Measurements from ENCODE around the gene KCTD11. TPM values are rescaled to one million over a fixed set of nuclear protein-coding genes. Genes with fewer than 3 reads are reported as not detected.

The KCTD11 gene
- total RNA-seq, 1 donor from 2014 or later, result 6.3 TPM

Small RNA genes within 50 kb of the gene (small RNA-seq; reads per million reads assigned to genes)
- not detected for gene AC026954.2 (ENCODE audit: low replicate concordance)

Other genes with a start within 250 kb of the KCTD11 start
- 0.39 TPM for gene ASGR2, start 237.3 kb upstream of the KCTD11 start, total RNA-seq
- 3.7 TPM for gene ASGR1, start 172.8 kb upstream of the KCTD11 start, total RNA-seq
- gene DLG4, start 132.3 kb upstream of the KCTD11 start, total RNA-seq, result 16.5 TPM
- 261 TPM for gene ACADVL, start 132.2 kb upstream of the KCTD11 start, total RNA-seq
- gene DVL2, start 117.6 kb upstream of the KCTD11 start, total RNA-seq, result 47.5 TPM
- gene PHF23, start 112.7 kb upstream of the KCTD11 start, total RNA-seq, result 27.0 TPM
- gene GABARAP, start 109.7 kb upstream of the KCTD11 start, total RNA-seq, result 223 TPM
- gene CTDNEP1, start 100.4 kb upstream of the KCTD11 start, total RNA-seq, result 44.1 TPM
- gene ELP5, start 99.9 kb upstream of the KCTD11 start, total RNA-seq, result 27.5 TPM
- 5.4 TPM for gene CLDN7, start 89.7 kb upstream of the KCTD11 start, total RNA-seq
- gene SLC2A4, start 70.4 kb upstream of the KCTD11 start, total RNA-seq, result 11.7 TPM
- 1.3 TPM for gene YBX2, start 57.5 kb upstream of the KCTD11 start, total RNA-seq
- gene EIF5A, start 44.5 kb upstream of the KCTD11 start, total RNA-seq, result 186 TPM
- gene GPS2, start 36.8 kb upstream of the KCTD11 start, total RNA-seq, result 17.2 TPM
- gene NEURL4, start 22.8 kb upstream of the KCTD11 start, total RNA-seq, result 14.2 TPM
- gene ACAP1, start 15.6 kb upstream of the KCTD11 start, total RNA-seq, result 4.7 TPM
- not detected for gene TMEM95, start 3.0 kb downstream of the KCTD11 start, total RNA-seq
- gene TNK1, start 28.9 kb downstream of the KCTD11 start, total RNA-seq, result 2.5 TPM
- 16.0 TPM for gene PLSCR3, start 42.4 kb downstream of the KCTD11 start, total RNA-seq
- 75.9 TPM for gene TMEM256, start 51.9 kb downstream of the KCTD11 start, total RNA-seq
- 8.8 TPM for gene NLGN2, start 55.7 kb downstream of the KCTD11 start, total RNA-seq
- gene SPEM1, start 68.2 kb downstream of the KCTD11 start, total RNA-seq, result not detected
- not detected for gene SPEM2, start 73.5 kb downstream of the KCTD11 start, total RNA-seq
- gene SPEM3, start 76.7 kb downstream of the KCTD11 start, total RNA-seq, result not detected
- gene TMEM102, start 83.3 kb downstream of the KCTD11 start, total RNA-seq, result 3.3 TPM
- gene FGF11, start 87.3 kb downstream of the KCTD11 start, total RNA-seq, result 3.4 TPM
- gene CHRNB1, start 92.9 kb downstream of the KCTD11 start, total RNA-seq, result 12.5 TPM
- 16.7 TPM for gene ZBTB4, start 127.5 kb downstream of the KCTD11 start, total RNA-seq
- not detected for gene SLC35G6, start 129.3 kb downstream of the KCTD11 start, total RNA-seq
- 73.0 TPM for gene POLR2A, start 132.2 kb downstream of the KCTD11 start, total RNA-seq
- gene TNFSF12, start 196.9 kb downstream of the KCTD11 start, total RNA-seq, result 4.5 TPM
- gene TNFSF13, start 206.6 kb downstream of the KCTD11 start, total RNA-seq, result 1.7 TPM
- 29.8 TPM for gene SENP3, start 209.8 kb downstream of the KCTD11 start, total RNA-seq
- 9.2 TPM for gene CD68, start 227.5 kb downstream of the KCTD11 start, total RNA-seq
- 30.7 TPM for gene MPDU1, start 231.7 kb downstream of the KCTD11 start, total RNA-seq
- gene SOX15, start 237.9 kb downstream of the KCTD11 start, total RNA-seq, result 7.8 TPM

Measured in skin of body (tissue), 2 donors.